RCC 7860 (cell line): ENCODE measurements around the gene CCSER2.
"Not testable (repeated sequence)": the region's sequence is repeated elsewhere in the genome, so short reads cannot be mapped to it uniquely, and the experiment has no call there.

ENCODE experiments used
- DNase-seq: peaks from one replicate; pipeline ENCODE4 v3.0.0-alpha.2; 2015; ENCODE audit warnings: low spot score
- FAIRE-seq: peaks from 2 replicates; lab custom pipeline; 2012; peaks lifted over from hg19 to GRCh38; lab: Jason Lieb, UNC

Gene CCSER2

GRCh38 chr10:84312816-84313215 lies 15.6 kb upstream of the CCSER2 start:
- no peak for FAIRE-seq
- DNase-seq: no peak

- FAIRE-seq (no peak), DNase-seq (no peak)
Measured at GRCh38 chr10:84314275-84314674, 14.1 kb upstream of the CCSER2 start.

GRCh38 chr10:84317174-84317573 lies 11.2 kb upstream of the CCSER2 start:
- FAIRE-seq (no peak), DNase-seq (no peak)

GRCh38 chr10:84321902-84322301 lies 6.5 kb upstream of the CCSER2 start:
- DNase-seq (no peak), FAIRE-seq (no peak)

GRCh38 chr10:84323566-84323965 lies 4.8 kb upstream of the CCSER2 start:
- FAIRE-seq, DNase-seq: not testable (repeated sequence)

- DNase-seq: peak; percentile 60
- peak; percentile 83 for FAIRE-seq
Measured at GRCh38 chr10:84326995-84327394, 1.4 kb upstream of the CCSER2 start.

- peak; percentile 30 for DNase-seq
Measured at GRCh38 chr10:84329196-84329611, 815 bp downstream of the CCSER2 start.

GRCh38 chr10:84329986-84330651 lies 1.7 kb downstream of the CCSER2 start:
- FAIRE-seq (no peak), DNase-seq (no peak)

More at GRCh38 chr10:84329196-84329611, 815 bp downstream of the CCSER2 start:
- FAIRE-seq: no peak

- DNase-seq (no peak), FAIRE-seq (no peak)
Measured at GRCh38 chr10:84331091-84331490, 2.7 kb downstream of the CCSER2 start.

GRCh38 chr10:84333864-84334451 lies 5.6 kb downstream of the CCSER2 start:
- DNase-seq (peak; percentile 14), FAIRE-seq (no peak)

GRCh38 chr10:84334811-84335210 lies 6.4 kb downstream of the CCSER2 start:
- no peak for FAIRE-seq
- DNase-seq: no peak

- FAIRE-seq (no peak), DNase-seq (no peak)
Measured at GRCh38 chr10:84335516-84335915, 7.1 kb downstream of the CCSER2 start.

- no peak for FAIRE-seq
- no peak for DNase-seq
Measured at GRCh38 chr10:84336406-84337090, 8.2 kb downstream of the CCSER2 start.

- no peak for FAIRE-seq
- no peak for DNase-seq
Measured at GRCh38 chr10:84337199-84337598, 8.8 kb downstream of the CCSER2 start.

- FAIRE-seq (no peak), DNase-seq (no peak)
Measured at GRCh38 chr10:84339025-84339424, 10.6 kb downstream of the CCSER2 start.

GRCh38 chr10:84340187-84340586 lies 11.8 kb downstream of the CCSER2 start:
- no peak for FAIRE-seq
- no peak for DNase-seq

- DNase-seq: no peak
- no peak for FAIRE-seq
Measured at GRCh38 chr10:84340632-84341537, 12.5 kb downstream of the CCSER2 start.

- DNase-seq (no peak), FAIRE-seq (no peak)
Measured at GRCh38 chr10:84341538-84341856, 13.1 kb downstream of the CCSER2 start.

GRCh38 chr10:84341983-84342382 lies 13.6 kb downstream of the CCSER2 start:
- no peak for DNase-seq
- no peak for FAIRE-seq

GRCh38 chr10:84342584-84342983 lies 14.2 kb downstream of the CCSER2 start:
- FAIRE-seq: no peak
- DNase-seq: no peak

GRCh38 chr10:84343831-84344230 lies 15.4 kb downstream of the CCSER2 start:
- FAIRE-seq: no peak
- DNase-seq: no peak
